SKM-1 (cell line): ENCODE data around the gene CX3CR1.

Source experiments
- DNase-seq: peaks from one replicate; lab custom pipeline; 2025; ENCODE audit not compliant: unreplicated experiment; lab: John Stamatoyannopoulos, UW

The CX3CR1 gene

GRCh38 chr3:39226106-39226741, 53.6 kb downstream of the CX3CR1 start:
- peak; percentile 51 for DNase-seq

GRCh38 chr3:39224288-39224687, 55.5 kb downstream of the CX3CR1 start:
- DNase-seq = no peak

- DNase-seq = no peak
Observed at GRCh38 chr3:39222939-39223338, 56.9 kb downstream of the CX3CR1 start.

DNA sequence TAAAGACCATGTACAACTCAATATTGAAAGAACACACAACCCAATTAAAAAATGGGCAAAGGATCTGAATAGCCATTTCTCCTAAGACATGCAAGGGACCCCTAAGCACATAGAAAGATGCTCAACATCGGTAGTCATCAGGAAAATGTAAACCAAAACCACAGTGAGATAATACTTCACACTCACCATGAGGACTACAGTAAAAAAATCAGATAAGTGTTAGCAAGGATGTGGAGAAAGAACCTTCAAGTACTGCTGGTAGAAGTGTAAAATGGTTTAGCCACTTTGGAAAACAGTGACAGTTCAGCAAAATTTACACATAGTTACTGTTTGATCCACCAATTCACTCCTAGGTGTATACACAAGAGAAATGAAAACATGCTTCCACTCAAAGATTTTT, 57.4 kb downstream of the CX3CR1 start:
- no peak for DNase-seq

DNA sequence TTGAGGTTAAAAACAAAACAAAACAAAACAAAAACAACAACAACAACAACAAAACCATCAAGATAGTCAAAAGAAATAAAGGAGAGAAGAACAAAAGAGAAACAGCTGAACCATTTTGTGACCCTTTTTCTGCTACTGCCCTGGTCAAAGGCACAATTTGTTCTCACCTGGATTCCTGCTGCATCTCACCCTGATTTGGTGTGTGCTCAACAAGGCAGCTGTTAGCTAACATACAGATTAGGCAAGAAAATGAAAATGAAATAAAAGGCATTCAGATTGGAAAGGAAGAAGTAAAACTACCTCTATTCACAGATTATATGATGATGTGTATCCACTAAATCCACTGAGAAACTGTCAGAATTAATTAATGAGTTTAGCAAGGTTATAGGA, 58.7 kb downstream of the CX3CR1 start:
- no peak for DNase-seq

DNA sequence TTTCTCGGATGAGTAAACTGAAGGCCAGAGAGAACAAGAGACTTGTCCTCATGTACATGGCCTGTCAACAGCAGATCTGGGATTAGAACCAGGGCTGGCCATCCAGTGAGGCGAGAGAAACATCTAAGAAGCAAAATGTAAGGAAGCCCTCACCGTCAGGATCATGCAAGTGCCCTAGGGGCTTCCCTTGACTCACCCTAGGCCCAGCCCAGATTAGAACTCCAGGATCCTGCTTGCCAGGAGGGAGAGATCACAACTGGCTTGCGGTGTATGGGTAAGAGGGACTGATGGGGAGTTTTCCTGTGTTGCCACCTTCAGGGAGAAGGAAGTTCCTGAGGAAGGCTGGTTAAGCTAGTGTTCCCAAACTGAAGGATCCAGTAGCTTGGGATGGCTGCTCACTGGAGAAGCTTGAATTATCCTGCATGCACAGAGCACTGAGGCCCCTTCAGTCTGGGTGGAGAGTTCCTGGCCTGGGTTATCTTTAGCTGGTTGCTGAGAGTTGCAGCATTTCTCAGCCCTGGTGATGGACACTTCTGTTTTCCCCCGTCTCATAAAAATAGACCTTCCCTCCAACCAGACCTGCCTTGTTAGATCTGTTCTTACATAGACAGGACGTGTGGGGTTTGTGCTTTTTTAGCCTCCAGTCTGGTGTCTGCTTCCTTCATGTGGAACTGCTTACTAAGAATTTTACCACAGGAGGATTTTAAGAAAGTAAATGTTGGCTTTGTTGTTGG, 59.3 kb downstream of the CX3CR1 start:
- DNase-seq = peak; percentile 85

DNA sequence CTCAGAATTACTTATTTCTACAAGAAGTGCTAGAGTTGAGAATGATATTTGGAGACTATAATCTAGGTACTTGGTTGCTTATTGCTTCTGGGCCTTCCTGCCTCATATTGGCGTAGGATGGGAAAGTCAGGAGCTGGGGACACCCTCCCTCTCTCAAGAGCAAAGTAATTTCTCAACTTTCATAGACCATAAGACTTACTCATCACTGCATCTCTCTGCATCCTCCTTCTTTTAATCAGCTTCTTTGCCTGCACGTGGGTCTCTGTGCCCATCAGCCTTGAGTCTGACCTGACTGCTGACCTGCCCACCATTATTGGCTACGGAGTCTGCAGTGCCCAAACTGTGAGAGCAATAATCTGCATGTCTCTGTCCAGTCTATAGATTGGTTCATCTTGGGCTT, 60.1 kb downstream of the CX3CR1 start:
- DNase-seq = no peak

DNA sequence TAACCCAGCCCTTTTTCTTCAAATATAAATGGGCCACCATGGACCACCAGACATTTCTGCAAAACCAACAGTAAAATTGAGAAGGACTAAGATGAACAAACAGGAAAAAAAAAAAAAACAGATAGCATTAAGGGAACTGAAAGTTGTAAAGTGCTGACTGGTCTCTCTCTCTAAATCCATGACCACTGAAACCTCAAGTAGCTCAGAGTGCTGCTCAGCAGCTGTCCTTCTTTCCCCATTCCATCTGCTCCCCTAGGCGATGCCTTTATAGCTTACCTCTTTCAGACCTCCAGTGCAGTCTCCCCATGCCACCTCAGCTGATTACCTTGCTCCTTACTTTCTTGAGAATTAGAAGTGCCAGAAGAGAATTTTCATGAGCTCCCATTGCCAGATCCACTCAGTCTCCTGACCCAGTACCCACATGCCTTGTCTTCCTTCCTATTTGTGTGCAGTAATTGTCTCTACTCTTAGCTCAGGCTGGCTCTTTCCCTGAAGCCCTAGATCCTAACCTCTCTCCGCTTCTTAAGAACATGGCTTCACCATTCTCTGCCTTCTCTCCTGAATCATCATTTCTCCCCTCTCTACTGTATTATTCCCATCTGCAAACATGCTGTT, 63.6 kb downstream of the CX3CR1 start:
- DNase-seq = peak; percentile 75

DNA sequence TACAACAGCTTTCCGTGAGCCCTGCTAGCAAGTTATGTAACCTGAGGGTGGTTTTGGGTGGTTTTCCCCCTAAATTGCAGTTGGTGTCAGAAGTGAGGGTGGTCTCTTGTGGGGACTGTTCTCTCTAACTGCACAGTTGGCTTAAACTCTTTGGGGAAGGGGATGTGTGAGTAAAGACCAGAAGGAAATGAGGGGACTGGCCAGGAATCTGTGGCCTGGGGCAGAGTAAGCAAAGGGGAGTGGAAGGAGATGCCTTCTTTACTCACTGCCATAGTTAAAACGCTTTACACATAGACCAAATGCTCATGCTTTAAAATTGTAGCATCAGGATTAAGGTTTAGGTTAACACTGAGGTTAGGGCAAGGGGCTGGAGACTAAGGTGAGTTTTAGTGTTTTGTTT, 66.2 kb downstream of the CX3CR1 start:
- no peak for DNase-seq
